ENCODE measurements around the gene HSD17B2. TPM values are rescaled to one million over a fixed set of nuclear protein-coding genes. Genes with fewer than 3 reads are reported as not detected.
A peak's percentile ranks its signal among the peaks of the same experiment; 100 is the strongest.

Gene HSD17B2, protein sequence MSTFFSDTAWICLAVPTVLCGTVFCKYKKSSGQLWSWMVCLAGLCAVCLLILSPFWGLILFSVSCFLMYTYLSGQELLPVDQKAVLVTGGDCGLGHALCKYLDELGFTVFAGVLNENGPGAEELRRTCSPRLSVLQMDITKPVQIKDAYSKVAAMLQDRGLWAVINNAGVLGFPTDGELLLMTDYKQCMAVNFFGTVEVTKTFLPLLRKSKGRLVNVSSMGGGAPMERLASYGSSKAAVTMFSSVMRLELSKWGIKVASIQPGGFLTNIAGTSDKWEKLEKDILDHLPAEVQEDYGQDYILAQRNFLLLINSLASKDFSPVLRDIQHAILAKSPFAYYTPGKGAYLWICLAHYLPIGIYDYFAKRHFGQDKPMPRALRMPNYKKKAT
- not detected for polyA plus RNA-seq (2013, experiment 1 of 2)
- not detected for polyA plus RNA-seq (2013, experiment 2 of 2)

DNA sequence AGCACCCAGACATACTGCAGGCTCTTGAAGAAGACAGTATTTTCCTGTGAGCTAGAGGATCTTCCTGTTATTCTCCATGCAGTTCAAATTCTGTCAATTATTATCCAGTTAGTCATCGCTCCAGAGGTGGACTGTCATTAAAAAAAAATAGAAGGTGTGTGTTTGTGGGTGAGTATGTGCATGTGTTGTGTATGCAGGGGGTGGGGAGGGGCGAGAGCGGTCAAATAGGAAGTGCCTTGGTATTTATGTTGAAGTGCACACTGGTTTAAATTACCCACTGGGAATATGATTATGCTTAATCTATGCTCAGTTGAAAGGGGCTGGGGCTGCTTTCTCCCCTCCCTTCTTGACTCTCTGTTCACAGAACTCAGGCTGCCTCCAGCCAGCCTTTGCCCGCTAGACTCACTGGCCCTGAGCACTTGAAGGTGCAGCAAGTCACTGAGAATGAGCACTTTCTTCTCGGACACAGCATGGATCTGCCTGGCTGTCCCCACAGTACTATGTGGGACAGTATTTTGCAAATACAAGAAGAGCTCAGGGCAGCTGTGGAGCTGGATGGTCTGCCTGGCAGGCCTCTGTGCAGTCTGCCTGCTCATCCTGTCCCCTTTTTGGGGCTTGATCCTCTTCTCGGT, at the start of gene HSD17B2:
Gene HSD17B2 (plus strand): TSS at position 273 of the 632 bp plus-strand sequence. CDS start 172 bp downstream, at position 445.
- no CpG with 5 or more reads among the region's 6 CpGs for WGBS (ENCODE audit: extremely low coverage, insufficient coverage, low lambda C conversion rate)
- Histone ChIP-seq H4K8ac (ENCODE audit: low read depth, low read length) (no peak within 1 kb of the TSS), H3K4me3 (ENCODE audit: low read length) (no peak within 1 kb of the TSS), H3K36me3 (ENCODE audit: control insufficient read depth, insufficient read depth, low read length) (no peaks in the 10 kb centered on the region), H3K27me3 (ENCODE audit: insufficient read depth, low read length, poor library complexity) (no peaks in the 10 kb centered on the region), H3K18ac (ENCODE audit: low read length) (no peak within 1 kb of the TSS), H2AK5ac (ENCODE audit: low read length) (no peak within 1 kb of the TSS), H2BK5ac (ENCODE audit: low read length) (no peak within 1 kb of the TSS), H3K4me1 (ENCODE audit: control insufficient read depth, low read depth, low read length) (no peaks in the 10 kb centered on the region), H3K27ac (ENCODE audit: low read depth, low read length) (no peak within 1 kb of the TSS), H3K79me1 (ENCODE audit: low read length) (no peaks in the 10 kb centered on the region), H3K4me2 (ENCODE audit: low read length) (no peak within 1 kb of the TSS), H3K23ac (ENCODE audit: low read length) (no peak within 1 kb of the TSS), H4K5ac (ENCODE audit: low read length) (no peak within 1 kb of the TSS), H3K56ac (ENCODE audit: low read length) (no peak within 1 kb of the TSS), H2BK15ac (replicated peaks; ENCODE audit: low read depth) (no peak within 1 kb of the TSS), H2BK120ac (ENCODE audit: low read depth, low read length) (no peak within 1 kb of the TSS), H3K79me2 (ENCODE audit: control insufficient read depth, insufficient read depth, low read length) (no peaks in the 10 kb centered on the region), H3K4ac (ENCODE audit: low read depth, low read length) (no peak within 1 kb of the TSS), H3K9ac (ENCODE audit: low read length) (no peak within 1 kb of the TSS)
- no peak for DNase-seq

DNA sequence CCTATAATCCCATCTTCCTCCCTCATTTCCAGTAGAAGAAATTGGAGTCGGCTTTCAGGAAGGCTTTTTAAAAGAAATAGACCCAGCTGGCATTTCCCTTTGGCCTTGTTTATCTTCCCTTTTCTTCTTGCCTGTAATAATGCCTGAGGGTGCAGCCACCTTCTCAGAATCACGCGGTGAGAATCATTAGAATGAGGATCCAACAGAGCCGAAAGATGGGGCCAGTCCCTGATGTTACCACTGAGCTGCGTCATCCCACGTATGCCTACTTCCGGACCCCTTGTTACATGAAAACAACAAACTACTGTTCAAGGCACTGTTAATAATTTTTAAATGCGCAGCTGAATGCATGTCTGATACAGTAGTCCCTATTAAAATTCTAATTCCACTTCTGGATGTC, 47.9 kb upstream of the HSD17B2 start:
- Histone ChIP-seq H4K8ac (ENCODE audit: low read depth, low read length) (no peak overlapping the region), H2BK120ac (ENCODE audit: low read depth, low read length) (no peak overlapping the region), H2BK15ac (replicated peaks; ENCODE audit: low read depth) (no peak overlapping the region), H3K4ac (ENCODE audit: low read depth, low read length) (no peak overlapping the region), H3K9ac (ENCODE audit: low read length) (no peak overlapping the region), H4K5ac (ENCODE audit: low read length) (no peak overlapping the region), H3K79me2 (ENCODE audit: control insufficient read depth, insufficient read depth, low read length) (no peaks in the 10 kb centered on the region), H2AK5ac (ENCODE audit: low read length) (no peak overlapping the region), H3K27me3 (ENCODE audit: insufficient read depth, low read length, poor library complexity) (no peaks in the 10 kb centered on the region), H3K4me2 (ENCODE audit: low read length) (no peak overlapping the region), H2BK5ac (ENCODE audit: low read length) (no peak overlapping the region), H3K56ac (ENCODE audit: low read length) (no peak overlapping the region), H3K4me3 (ENCODE audit: low read length) (no peak overlapping the region), H3K18ac (ENCODE audit: low read length) (no peak overlapping the region), H3K27ac (ENCODE audit: low read depth, low read length) (no peak overlapping the region), H3K4me1 (ENCODE audit: control insufficient read depth, low read depth, low read length) (no peaks in the 10 kb centered on the region), H3K36me3 (ENCODE audit: control insufficient read depth, insufficient read depth, low read length) (no peaks in the 10 kb centered on the region), H3K79me1 (ENCODE audit: low read length) (no peaks in the 10 kb centered on the region), H3K23ac (ENCODE audit: low read length) (no peak overlapping the region)
- no peak for DNase-seq
- no CpG with 5 or more reads among the region's 8 CpGs for WGBS (ENCODE audit: extremely low coverage, insufficient coverage, low lambda C conversion rate)

DNA sequence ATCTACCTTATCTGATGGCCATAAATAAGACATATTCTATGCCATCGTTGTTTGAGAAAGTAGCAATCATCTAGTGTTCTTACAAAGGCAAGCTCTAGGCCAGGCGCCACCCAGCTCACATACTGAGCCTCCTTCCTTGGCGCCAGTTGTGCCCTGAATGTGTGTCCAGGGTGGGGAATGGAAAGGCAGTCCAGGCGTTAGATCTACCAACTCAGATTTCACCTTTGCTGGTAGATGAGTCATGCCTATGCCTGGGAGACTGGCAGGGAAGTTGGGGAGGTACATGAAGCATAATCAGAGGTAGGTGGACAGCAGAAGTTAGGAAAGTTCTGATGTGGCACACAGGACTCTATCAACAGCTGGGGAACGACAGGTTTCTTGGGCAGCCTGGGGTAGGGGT, 47.3 kb upstream of the HSD17B2 start:
- H3K36me3 ChIP-seq (ENCODE audit: control insufficient read depth, insufficient read depth, low read length): no peaks in the 10 kb centered on the region
- no peak overlapping the region for H2BK5ac ChIP-seq (ENCODE audit: low read length)
- H2AK5ac ChIP-seq (ENCODE audit: low read length): no peak overlapping the region
- no peak for DNase-seq
- H4K5ac ChIP-seq (ENCODE audit: low read length): no peak overlapping the region
- no peak overlapping the region for H3K18ac ChIP-seq (ENCODE audit: low read length)
- no peaks in the 10 kb centered on the region for H3K79me2 ChIP-seq (ENCODE audit: control insufficient read depth, insufficient read depth, low read length)
- H3K27me3 ChIP-seq (ENCODE audit: insufficient read depth, low read length, poor library complexity): no peaks in the 10 kb centered on the region
- H3K79me1 ChIP-seq (ENCODE audit: low read length): no peaks in the 10 kb centered on the region
- H3K4me3 ChIP-seq (ENCODE audit: low read length): no peak overlapping the region
- H4K8ac ChIP-seq (ENCODE audit: low read depth, low read length): no peak overlapping the region
- no peak overlapping the region for H3K4ac ChIP-seq (ENCODE audit: low read depth, low read length)
- H2BK15ac ChIP-seq (replicated peaks; ENCODE audit: low read depth): no peak overlapping the region
- H2BK120ac ChIP-seq (ENCODE audit: low read depth, low read length): no peak overlapping the region
- H3K4me2 ChIP-seq (ENCODE audit: low read length): no peak overlapping the region
- H3K23ac ChIP-seq (ENCODE audit: low read length): no peak overlapping the region
- H3K56ac ChIP-seq (ENCODE audit: low read length): no peak overlapping the region
- no peak overlapping the region for H3K9ac ChIP-seq (ENCODE audit: low read length)
- H3K4me1 ChIP-seq (ENCODE audit: control insufficient read depth, low read depth, low read length): no peaks in the 10 kb centered on the region
- WGBS (ENCODE audit: extremely low coverage, insufficient coverage, low lambda C conversion rate): no CpG with 5 or more reads among the region's 5 CpGs
- H3K27ac ChIP-seq (ENCODE audit: low read depth, low read length): no peak overlapping the region

DNA sequence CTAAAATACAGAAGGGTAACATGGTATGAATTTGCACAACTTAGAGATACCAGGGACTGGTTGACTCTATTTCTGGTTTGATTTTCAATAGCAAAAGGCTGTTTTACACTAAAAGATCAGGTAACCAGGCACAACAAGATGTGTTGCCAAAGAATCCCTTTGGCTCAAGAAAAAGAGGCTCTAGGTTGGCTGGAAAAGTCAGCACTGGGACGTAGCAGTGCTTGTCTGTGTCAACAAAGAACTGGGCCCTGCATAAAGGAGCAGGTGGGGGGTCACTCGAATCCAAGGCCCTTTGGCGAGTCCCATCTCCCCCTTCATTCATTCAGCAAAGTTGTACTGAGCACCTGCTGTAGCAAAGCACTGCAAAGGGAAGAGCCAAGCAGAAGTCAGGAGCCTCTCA, 42.2 kb upstream of the HSD17B2 start:
- Histone ChIP-seq H4K5ac (ENCODE audit: low read length) (no peak overlapping the region), H3K23ac (ENCODE audit: low read length) (no peak overlapping the region), H2BK5ac (ENCODE audit: low read length) (no peak overlapping the region), H2AK5ac (ENCODE audit: low read length) (no peak overlapping the region), H2BK15ac (replicated peaks; ENCODE audit: low read depth) (no peak overlapping the region), H3K27me3 (ENCODE audit: insufficient read depth, low read length, poor library complexity) (no peaks in the 10 kb centered on the region), H3K4ac (ENCODE audit: low read depth, low read length) (no peak overlapping the region), H2BK120ac (ENCODE audit: low read depth, low read length) (no peak overlapping the region), H4K8ac (ENCODE audit: low read depth, low read length) (no peak overlapping the region), H3K4me1 (ENCODE audit: control insufficient read depth, low read depth, low read length) (no peaks in the 10 kb centered on the region), H3K4me3 (ENCODE audit: low read length) (no peak overlapping the region), H3K4me2 (ENCODE audit: low read length) (no peak overlapping the region), H3K56ac (ENCODE audit: low read length) (no peak overlapping the region), H3K18ac (ENCODE audit: low read length) (no peak overlapping the region), H3K9ac (ENCODE audit: low read length) (no peak overlapping the region), H3K27ac (ENCODE audit: low read depth, low read length) (no peak overlapping the region), H3K79me2 (ENCODE audit: control insufficient read depth, insufficient read depth, low read length) (no peaks in the 10 kb centered on the region), H3K36me3 (ENCODE audit: control insufficient read depth, insufficient read depth, low read length) (no peaks in the 10 kb centered on the region), H3K79me1 (ENCODE audit: low read length) (no peaks in the 10 kb centered on the region)
- WGBS (ENCODE audit: extremely low coverage, insufficient coverage, low lambda C conversion rate): no CpG with 5 or more reads among the region's 3 CpGs
- no peak for DNase-seq

DNA sequence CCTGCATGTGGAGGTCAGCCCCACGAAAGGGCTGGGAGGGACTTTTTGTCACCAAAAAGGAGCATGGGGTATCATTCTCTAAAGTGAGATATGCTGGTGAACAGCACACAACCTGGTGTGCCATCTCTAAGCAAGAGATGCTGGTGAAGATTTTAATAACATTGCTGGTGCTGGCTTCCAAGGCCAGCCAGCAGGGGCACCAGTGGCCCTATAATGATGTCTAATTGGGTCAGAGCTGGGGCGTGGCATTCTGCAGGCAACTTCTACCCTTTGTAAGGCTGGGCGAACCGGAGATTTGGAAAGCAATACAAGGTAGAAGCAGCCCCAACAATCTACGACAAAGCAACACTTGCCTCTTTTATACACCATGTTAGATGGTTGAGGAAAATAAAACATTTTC, 40.6 kb upstream of the HSD17B2 start:
- Histone ChIP-seq H3K27me3 (ENCODE audit: insufficient read depth, low read length, poor library complexity) (no peaks in the 10 kb centered on the region), H3K4me1 (ENCODE audit: control insufficient read depth, low read depth, low read length) (no peaks in the 10 kb centered on the region), H3K79me2 (ENCODE audit: control insufficient read depth, insufficient read depth, low read length) (no peaks in the 10 kb centered on the region), H2AK5ac (ENCODE audit: low read length) (no peak overlapping the region), H3K23ac (ENCODE audit: low read length) (no peak overlapping the region), H3K4me3 (ENCODE audit: low read length) (no peak overlapping the region), H4K8ac (ENCODE audit: low read depth, low read length) (no peak overlapping the region), H3K4ac (ENCODE audit: low read depth, low read length) (no peak overlapping the region), H2BK120ac (ENCODE audit: low read depth, low read length) (no peak overlapping the region), H3K79me1 (ENCODE audit: low read length) (no peaks in the 10 kb centered on the region), H3K36me3 (ENCODE audit: control insufficient read depth, insufficient read depth, low read length) (no peaks in the 10 kb centered on the region), H3K18ac (ENCODE audit: low read length) (no peak overlapping the region), H2BK5ac (ENCODE audit: low read length) (no peak overlapping the region), H3K9ac (ENCODE audit: low read length) (no peak overlapping the region), H3K4me2 (ENCODE audit: low read length) (no peak overlapping the region), H3K56ac (ENCODE audit: low read length) (no peak overlapping the region), H2BK15ac (replicated peaks; ENCODE audit: low read depth) (no peak overlapping the region), H3K27ac (ENCODE audit: low read depth, low read length) (no peak overlapping the region), H4K5ac (ENCODE audit: low read length) (no peak overlapping the region)
- peak; percentile 37 for DNase-seq
- WGBS (ENCODE audit: extremely low coverage, insufficient coverage, low lambda C conversion rate): no CpG with 5 or more reads among the region's 5 CpGs
